ENCODE results near the gene ATF7IP2.

GRCh38 chr16:10485698-10486382 is 100.0 kb downstream of the ATF7IP2 start:
- TF ChIP-seq CTCF (IDR thresholded peaks at IDR 0.05) (no peak), POLR2AphosphoS5 (IDR thresholded peaks at IDR 0.05) (no peak), POLR2A (IDR thresholded peaks at IDR 0.05) (no peak), EP300 (IDR thresholded peaks at IDR 0.05) (no peak)

Data from sigmoid colon (tissue), 4 donors.